Adrenal gland (tissue), 5 donors: ENCODE results near the gene OPRM1.

Experiments used
- POLR2A ChIP-seq, 2 donors: fragments of 450-650 bp; IDR thresholded peaks; one replicate each; pipeline ENCODE4 v1.6.1; 2017; ENCODE audit warnings: antibody characterized with exemption in 2 of 2, mild to moderate bottlenecking in 2 of 2, moderate library complexity in 1 of 2
- TF ChIP-seq, protein P1 (sequence below), 6 experiments: fragments of 450-650 bp in 4 of 6; fragments of 200-600 bp in 2 of 6; sonication (generic) in 1 of 6; IDR thresholded peaks; 1 replicate in 5 of 6; 2 replicates in 1 of 6; pipeline versions ENCODE4 v1.5.1 to v1.8.0; 2016 to 2021; ENCODE audit warnings: antibody characterized with exemption in 6 of 6, mild to moderate bottlenecking in 2 of 6, moderate library complexity in 1 of 6
- donor health status: DM: no; HTN: no; CAD: no.

DNA sequence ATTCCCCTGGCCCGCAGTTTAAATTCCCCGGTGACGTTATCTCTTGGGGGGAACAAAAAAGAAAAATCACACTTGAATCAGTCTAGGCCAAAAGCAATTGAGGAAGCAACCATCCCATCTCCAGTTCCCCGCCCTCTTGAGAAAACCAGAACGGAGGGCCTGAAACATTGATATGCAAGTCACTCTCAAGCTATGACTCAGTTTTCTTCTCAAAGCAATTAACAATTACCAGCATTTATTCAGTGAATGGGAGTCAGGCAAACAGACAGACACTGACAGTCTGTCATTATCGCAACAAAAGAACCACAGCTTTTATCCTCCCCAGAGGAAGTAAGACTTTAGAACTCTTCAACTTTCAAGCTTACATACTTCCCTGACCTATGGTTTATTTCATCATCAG, 100.9 kb downstream of the OPRM1 start:
- TF ChIP-seq POLR2A (IDR thresholded peaks at IDR 0.05), result no peak
- TF ChIP-seq, protein P1, sequence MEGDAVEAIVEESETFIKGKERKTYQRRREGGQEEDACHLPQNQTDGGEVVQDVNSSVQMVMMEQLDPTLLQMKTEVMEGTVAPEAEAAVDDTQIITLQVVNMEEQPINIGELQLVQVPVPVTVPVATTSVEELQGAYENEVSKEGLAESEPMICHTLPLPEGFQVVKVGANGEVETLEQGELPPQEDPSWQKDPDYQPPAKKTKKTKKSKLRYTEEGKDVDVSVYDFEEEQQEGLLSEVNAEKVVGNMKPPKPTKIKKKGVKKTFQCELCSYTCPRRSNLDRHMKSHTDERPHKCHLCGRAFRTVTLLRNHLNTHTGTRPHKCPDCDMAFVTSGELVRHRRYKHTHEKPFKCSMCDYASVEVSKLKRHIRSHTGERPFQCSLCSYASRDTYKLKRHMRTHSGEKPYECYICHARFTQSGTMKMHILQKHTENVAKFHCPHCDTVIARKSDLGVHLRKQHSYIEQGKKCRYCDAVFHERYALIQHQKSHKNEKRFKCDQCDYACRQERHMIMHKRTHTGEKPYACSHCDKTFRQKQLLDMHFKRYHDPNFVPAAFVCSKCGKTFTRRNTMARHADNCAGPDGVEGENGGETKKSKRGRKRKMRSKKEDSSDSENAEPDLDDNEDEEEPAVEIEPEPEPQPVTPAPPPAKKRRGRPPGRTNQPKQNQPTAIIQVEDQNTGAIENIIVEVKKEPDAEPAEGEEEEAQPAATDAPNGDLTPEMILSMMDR (IDR thresholded peaks at IDR 0.05), result no peak
